ENCODE data around the gene DHRS11. TPM values are rescaled to one million over a fixed set of nuclear protein-coding genes. Genes with fewer than 3 reads are reported as not detected.
A peak's percentile ranks its signal among the peaks of the same experiment; 100 is the strongest.

DHRS11 gene
- total and polyA plus RNA-seq, 10 of the 15 experiments (the other 5 are each of a cell fraction or from before 2014, with no cell fraction given): 3.4 to 23.0 (median 14.5) TPM

GRCh38 chr17:36576793-36577192 lies 14.9 kb upstream of the DHRS11 start (continued):
- no peak for TF ChIP-seq BCLAF1 (IDR thresholded peaks at IDR 0.05)
- TF ChIP-seq, protein P1, sequence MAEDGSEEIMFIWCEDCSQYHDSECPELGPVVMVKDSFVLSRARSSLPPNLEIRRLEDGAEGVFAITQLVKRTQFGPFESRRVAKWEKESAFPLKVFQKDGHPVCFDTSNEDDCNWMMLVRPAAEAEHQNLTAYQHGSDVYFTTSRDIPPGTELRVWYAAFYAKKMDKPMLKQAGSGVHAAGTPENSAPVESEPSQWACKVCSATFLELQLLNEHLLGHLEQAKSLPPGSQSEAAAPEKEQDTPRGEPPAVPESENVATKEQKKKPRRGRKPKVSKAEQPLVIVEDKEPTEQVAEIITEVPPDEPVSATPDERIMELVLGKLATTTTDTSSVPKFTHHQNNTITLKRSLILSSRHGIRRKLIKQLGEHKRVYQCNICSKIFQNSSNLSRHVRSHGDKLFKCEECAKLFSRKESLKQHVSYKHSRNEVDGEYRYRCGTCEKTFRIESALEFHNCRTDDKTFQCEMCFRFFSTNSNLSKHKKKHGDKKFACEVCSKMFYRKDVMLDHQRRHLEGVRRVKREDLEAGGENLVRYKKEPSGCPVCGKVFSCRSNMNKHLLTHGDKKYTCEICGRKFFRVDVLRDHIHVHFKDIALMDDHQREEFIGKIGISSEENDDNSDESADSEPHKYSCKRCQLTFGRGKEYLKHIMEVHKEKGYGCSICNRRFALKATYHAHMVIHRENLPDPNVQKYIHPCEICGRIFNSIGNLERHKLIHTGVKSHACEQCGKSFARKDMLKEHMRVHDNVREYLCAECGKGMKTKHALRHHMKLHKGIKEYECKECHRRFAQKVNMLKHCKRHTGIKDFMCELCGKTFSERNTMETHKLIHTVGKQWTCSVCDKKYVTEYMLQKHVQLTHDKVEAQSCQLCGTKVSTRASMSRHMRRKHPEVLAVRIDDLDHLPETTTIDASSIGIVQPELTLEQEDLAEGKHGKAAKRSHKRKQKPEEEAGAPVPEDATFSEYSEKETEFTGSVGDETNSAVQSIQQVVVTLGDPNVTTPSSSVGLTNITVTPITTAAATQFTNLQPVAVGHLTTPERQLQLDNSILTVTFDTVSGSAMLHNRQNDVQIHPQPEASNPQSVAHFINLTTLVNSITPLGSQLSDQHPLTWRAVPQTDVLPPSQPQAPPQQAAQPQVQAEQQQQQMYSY (CRISPR knock-in tag; IDR thresholded peaks at IDR 0.05): no peak

DNA sequence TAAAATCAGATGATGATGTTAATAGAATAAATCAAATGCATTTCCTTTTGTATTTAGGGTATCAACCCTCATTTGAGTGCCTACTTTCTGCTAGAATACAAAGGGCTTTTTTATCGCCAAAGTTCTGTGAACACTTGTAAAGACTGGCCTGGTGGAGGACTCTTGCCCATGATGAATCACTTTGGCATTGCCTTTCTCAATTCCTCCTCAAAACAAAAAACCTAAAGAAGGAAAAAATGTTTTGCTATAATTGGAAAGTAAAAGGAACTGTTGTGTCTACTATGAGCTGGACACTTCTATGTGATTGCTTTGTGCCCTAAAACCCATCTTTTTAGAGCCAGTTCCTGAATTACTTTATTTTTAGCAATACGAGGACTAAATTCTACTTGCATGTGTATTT lies 13.0 kb upstream of the DHRS11 start:
- CTCF ChIA-PET: interaction anchor here (0.9 kb wide), 1 partner anchor 12 kb away, joined by 3 read pairs; no protein-coding TSS in a partner anchor
- in situ Hi-C loops (cut with MboI): no loop called here
- no peak overlapping the region for H3K4me2 ChIP-seq (ENCODE audit: control insufficient read depth, insufficient read depth)
- no peaks in the 10 kb centered on the region for H3K4me1 ChIP-seq (ENCODE audit: control insufficient read depth, insufficient read depth, low read length)
- no peak overlapping the region for H3K27ac ChIP-seq (ENCODE audit: control insufficient read depth, insufficient read depth)
- ATAC-seq: no peak
- H3K4me3 ChIP-seq: no peak overlapping the region
- no peak overlapping the region for H3K9ac ChIP-seq (ENCODE audit: control insufficient read depth, insufficient read depth, low read length)
- no peak for DNase-seq (ENCODE audit: low read depth, low spot score)
- H3K79me2 ChIP-seq (ENCODE audit: control insufficient read depth, insufficient read depth, low read length): no peaks in the 10 kb centered on the region
- 100% methylated on average over 2 of the region's 2 CpGs for WGBS (ENCODE audit: insufficient coverage, insufficient replicate concordance, low lambda C conversion rate, missing lambda C conversion rate)
- H2AFZ ChIP-seq (ENCODE audit: control insufficient read depth, low read depth, low read length): no peak overlapping the region
- no peaks in the 10 kb centered on the region; the same call in 1 of the 2 replicates for H4K20me1 ChIP-seq (ENCODE audit: control insufficient read depth, insufficient read depth)
- SMC1A ChIA-PET (ENCODE audit: uncharacterized antibody, unreplicated experiment): interaction anchor here (0.9 to 1.0 kb wide), 2 partner anchors 13 to 25 kb away, joined by 3 read pairs; no protein-coding TSS in a partner anchor
- POLR2A ChIA-PET: no interaction called here
- no peaks in the 10 kb centered on the region for H3K27me3 ChIP-seq (replicated peaks in 1 of 2; ENCODE audit: control insufficient read depth in 2 of 2, insufficient read depth in 2 of 2, low read length in 1 of 2)
- no peak for FAIRE-seq
- TSS peak; percentile 38 for BruUV-seq (replicated peaks)
- intact Hi-C loops (cut with micrococcal nuclease; ENCODE audit: unreplicated experiment): no loop called here
- H3K36me3 ChIP-seq (ENCODE audit: control insufficient read depth in 2 of 2, insufficient read depth in 2 of 2, low read length in 1 of 2): peaks cover 6 to 8% of the 10 kb centered on the region in 2 experiments
- RAD21 ChIA-PET (ENCODE audit: unreplicated experiment): no interaction called here
- H3K9me3 ChIP-seq (replicated peaks; ENCODE audit: control insufficient read depth, insufficient read depth, low read length): no peaks in the 10 kb centered on the region
- no peak for TF ChIP-seq MTA3 (IDR thresholded peaks at IDR 0.05; ENCODE audit: borderline replicate concordance, low read length)
- TF ChIP-seq ZBTB4 (CRISPR knock-in tag; IDR thresholded peaks at IDR 0.05): no peak
- TF ChIP-seq BCLAF1 (IDR thresholded peaks at IDR 0.05): no peak
- TF ChIP-seq ZNF274 (IDR thresholded peaks at IDR 0.05; ENCODE audit: insufficient read depth, insufficient read length): no peak
- no peak for TF ChIP-seq ZBTB33 (IDR thresholded peaks at IDR 0.05)
